ENCODE measurements around the gene NEO1.

Gene NEO1

GRCh38 chr15:73328149-73328820, 276.0 kb downstream of the NEO1 start:
- H3K36me3 ChIP-seq (ENCODE audit: control insufficient read depth, insufficient read depth, low read length, severe bottlenecking), result no peaks in the 10 kb centered on the region
- H3K27me3 ChIP-seq (replicated peaks; ENCODE audit: control insufficient read depth, insufficient read depth, low read length), result peaks cover 15% of the 10 kb centered on the region
- no peak overlapping the region for H3K9ac ChIP-seq (ENCODE audit: low read length)
- H3K4me1 ChIP-seq (ENCODE audit: control insufficient read depth, insufficient read depth, low read length), result peaks cover 4% of the 10 kb centered on the region
- DNase-seq (ENCODE audit: low read depth), result no peak
- H3K9me3 ChIP-seq (ENCODE audit: control insufficient read depth, low read length), result no peaks in the 10 kb centered on the region
- no peak overlapping the region for H3K4me3 ChIP-seq (ENCODE audit: low read length)

DNA sequence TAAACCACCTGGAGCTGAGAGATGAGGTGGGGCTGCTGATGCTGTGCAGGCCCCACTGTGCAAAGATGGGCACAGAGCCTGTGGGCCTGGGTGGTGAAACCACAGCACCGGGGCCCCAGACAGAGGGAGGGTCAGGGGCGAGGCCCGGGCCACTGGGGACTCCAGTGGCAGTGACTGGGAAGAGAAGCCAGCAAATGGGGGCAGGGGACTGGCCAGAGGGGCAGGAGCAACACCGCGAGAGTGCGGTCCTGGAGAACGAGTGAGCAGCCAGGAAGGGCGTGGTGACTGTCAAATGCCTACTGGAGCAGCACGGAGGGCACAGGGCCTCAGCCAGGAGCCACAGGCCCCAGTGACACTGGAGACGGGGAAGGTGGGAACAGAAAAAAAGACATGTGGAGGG, 276.7 kb downstream of the NEO1 start:
- Histone ChIP-seq H3K4me1 (ENCODE audit: control insufficient read depth, insufficient read depth, low read length) (peaks cover 4% of the 10 kb centered on the region), H3K36me3 (ENCODE audit: control insufficient read depth, insufficient read depth, low read length, severe bottlenecking) (no peaks in the 10 kb centered on the region), H3K9ac (ENCODE audit: low read length) (no peak overlapping the region), H3K4me3 (ENCODE audit: low read length) (no peak overlapping the region), H3K27me3 (replicated peaks; ENCODE audit: control insufficient read depth, insufficient read depth, low read length) (peaks cover 15% of the 10 kb centered on the region), H3K9me3 (ENCODE audit: control insufficient read depth, low read length) (no peaks in the 10 kb centered on the region)
- DNase-seq (ENCODE audit: low read depth), result no peak

- no peak for DNase-seq (ENCODE audit: low read depth)
- no peak overlapping the region for H3K9ac ChIP-seq (ENCODE audit: low read length)
- no peaks in the 10 kb centered on the region for H3K9me3 ChIP-seq (ENCODE audit: control insufficient read depth, low read length)
- peaks cover 4% of the 10 kb centered on the region for H3K4me1 ChIP-seq (ENCODE audit: control insufficient read depth, insufficient read depth, low read length)
- no peaks in the 10 kb centered on the region for H3K36me3 ChIP-seq (ENCODE audit: control insufficient read depth, insufficient read depth, low read length, severe bottlenecking)
- peaks cover 18% of the 10 kb centered on the region for H3K27me3 ChIP-seq (replicated peaks; ENCODE audit: control insufficient read depth, insufficient read depth, low read length)
- H3K4me3 ChIP-seq (ENCODE audit: low read length), result no peak overlapping the region
Observed at GRCh38 chr15:73329501-73330200, 277.4 kb downstream of the NEO1 start.

DNA sequence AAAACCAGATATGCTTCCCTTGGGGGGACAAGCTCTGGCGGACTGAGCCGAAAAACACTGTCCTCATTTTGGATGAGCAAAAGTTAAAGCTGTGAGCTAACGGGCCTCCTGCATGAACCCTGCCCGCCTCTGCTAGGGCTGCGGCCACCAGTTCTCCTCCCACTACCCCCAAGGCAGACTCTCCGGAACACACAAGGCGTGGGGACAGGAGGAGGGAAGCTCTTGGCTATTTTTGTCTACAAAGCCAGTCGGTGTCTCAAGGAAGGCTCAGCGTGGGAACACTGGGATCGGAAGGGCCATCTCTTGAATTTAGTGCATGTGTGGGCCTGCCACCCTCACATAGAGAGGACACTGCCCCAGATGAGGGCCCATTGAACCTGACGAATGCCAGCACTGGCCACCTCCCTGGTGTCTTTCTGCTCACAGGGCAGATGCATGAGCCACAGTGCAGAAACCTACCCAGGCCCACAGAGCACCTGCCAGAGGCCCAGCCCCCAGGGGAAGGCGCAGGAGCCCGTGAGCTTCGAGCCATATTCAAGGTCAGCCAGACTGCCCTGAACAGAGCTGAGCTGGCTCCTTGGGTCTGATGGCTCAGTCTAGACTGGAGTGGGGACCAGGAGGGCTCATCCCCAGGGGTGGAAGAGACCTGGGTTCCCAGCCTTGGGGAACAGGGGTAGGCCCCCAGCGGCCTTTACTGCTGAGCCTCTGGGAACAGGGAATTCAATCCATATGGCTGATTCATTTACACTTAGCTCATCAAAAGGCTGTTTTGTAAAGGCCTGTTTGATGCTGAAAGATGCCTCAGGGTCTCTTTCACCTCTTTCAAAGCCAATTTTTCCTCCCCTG, 278.2 kb downstream of the NEO1 start:
- no peaks in the 10 kb centered on the region for H3K9me3 ChIP-seq (ENCODE audit: control insufficient read depth, low read length)
- H3K4me3 ChIP-seq (ENCODE audit: low read length), result no peak overlapping the region
- peaks cover 4% of the 10 kb centered on the region for H3K4me1 ChIP-seq (ENCODE audit: control insufficient read depth, insufficient read depth, low read length)
- H3K9ac ChIP-seq (ENCODE audit: low read length), result no peak overlapping the region
- H3K27me3 ChIP-seq (replicated peaks; ENCODE audit: control insufficient read depth, insufficient read depth, low read length), result peaks cover 22% of the 10 kb centered on the region
- peak; percentile 20 for DNase-seq (ENCODE audit: low read depth)
- H3K36me3 ChIP-seq (ENCODE audit: control insufficient read depth, insufficient read depth, low read length, severe bottlenecking), result no peaks in the 10 kb centered on the region

GRCh38 chr15:73331501-73331900, 279.2 kb downstream of the NEO1 start:
- Histone ChIP-seq H3K27me3 (replicated peaks; ENCODE audit: control insufficient read depth, insufficient read depth, low read length) (peaks cover 20% of the 10 kb centered on the region), H3K36me3 (ENCODE audit: control insufficient read depth, insufficient read depth, low read length, severe bottlenecking) (no peaks in the 10 kb centered on the region), H3K9ac (ENCODE audit: low read length) (no peak overlapping the region), H3K4me1 (ENCODE audit: control insufficient read depth, insufficient read depth, low read length) (peaks cover 4% of the 10 kb centered on the region), H3K4me3 (ENCODE audit: low read length) (no peak overlapping the region), H3K9me3 (ENCODE audit: control insufficient read depth, low read length) (no peaks in the 10 kb centered on the region)
- DNase-seq (ENCODE audit: low read depth), result no peak

DNA sequence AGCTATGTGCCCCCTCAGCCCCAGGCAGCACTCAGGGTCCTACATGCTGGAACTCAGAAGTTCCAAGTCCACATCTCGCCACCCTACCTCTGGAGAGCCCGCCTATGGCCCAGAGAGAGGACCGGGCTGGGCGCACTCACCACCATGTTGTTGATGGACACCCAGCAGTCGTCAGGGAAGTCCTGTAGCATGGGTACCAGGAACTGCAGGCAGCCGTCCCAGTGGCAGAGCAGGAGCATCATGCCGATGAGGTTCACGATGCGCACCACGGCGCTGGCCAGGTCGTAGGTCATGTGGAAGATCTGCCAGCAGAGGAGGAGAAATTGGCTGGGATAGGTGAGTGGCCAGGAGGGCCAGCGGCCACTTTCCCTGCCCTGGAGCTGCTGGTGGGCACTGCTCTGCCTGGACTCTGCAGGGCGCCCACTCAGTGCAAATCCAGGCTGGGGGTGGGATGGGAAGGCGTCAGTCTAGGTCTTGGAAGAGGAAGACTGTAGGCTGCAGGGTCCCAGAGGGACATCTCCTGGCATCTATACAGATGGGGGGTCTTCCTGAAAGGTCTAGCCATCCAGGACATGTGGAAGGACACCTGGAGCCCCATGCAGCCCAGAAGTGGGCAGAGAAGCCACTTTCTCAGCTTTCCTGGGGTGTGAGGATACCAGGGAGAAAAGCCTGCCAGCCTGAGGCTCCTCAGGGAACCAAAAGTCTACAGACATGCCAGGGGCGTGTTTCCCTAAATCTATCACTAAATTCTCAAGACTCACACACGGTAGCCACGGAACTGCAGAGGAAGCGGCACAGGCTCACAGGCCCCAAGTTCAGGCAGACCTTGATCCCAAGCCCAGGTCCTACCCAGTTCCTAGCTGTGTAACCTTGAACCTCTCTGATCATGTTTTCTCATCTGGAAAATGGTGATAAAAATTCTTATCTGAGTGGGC, 280.0 kb downstream of the NEO1 start:
- H3K9ac ChIP-seq (ENCODE audit: low read length), result no peak overlapping the region
- H3K27me3 ChIP-seq (replicated peaks; ENCODE audit: control insufficient read depth, insufficient read depth, low read length), result peaks cover 23% of the 10 kb centered on the region
- no peak overlapping the region for H3K4me3 ChIP-seq (ENCODE audit: low read length)
- peaks cover 4% of the 10 kb centered on the region for H3K4me1 ChIP-seq (ENCODE audit: control insufficient read depth, insufficient read depth, low read length)
- H3K9me3 ChIP-seq (ENCODE audit: control insufficient read depth, low read length), result no peaks in the 10 kb centered on the region
- H3K36me3 ChIP-seq (ENCODE audit: control insufficient read depth, insufficient read depth, low read length, severe bottlenecking), result no peaks in the 10 kb centered on the region
- DNase-seq (ENCODE audit: low read depth), result no peak

DNA sequence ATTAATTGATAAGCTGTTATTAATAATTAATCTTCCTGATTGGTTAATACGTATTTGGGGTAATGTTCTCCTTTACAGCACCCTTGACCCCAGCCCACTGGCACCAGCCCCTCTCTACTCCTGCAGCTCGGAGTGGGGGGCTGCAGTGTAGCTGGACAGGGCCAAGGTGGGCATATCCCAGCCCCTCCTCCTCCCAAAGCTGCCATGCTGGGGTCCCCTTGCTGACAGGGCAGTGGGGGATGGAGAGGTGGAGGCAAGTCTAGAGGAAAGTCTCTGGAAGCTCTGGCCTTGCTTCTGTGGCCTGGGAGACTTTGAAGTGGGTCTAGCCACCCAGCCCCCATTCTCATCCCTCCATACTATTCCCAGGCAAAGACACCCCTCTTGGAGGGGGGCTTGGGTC, 280.7 kb downstream of the NEO1 start:
- H3K9ac ChIP-seq (ENCODE audit: low read length), result no peak overlapping the region
- no peaks in the 10 kb centered on the region for H3K36me3 ChIP-seq (ENCODE audit: control insufficient read depth, insufficient read depth, low read length, severe bottlenecking)
- H3K27me3 ChIP-seq (replicated peaks; ENCODE audit: control insufficient read depth, insufficient read depth, low read length), result peaks cover 26% of the 10 kb centered on the region
- H3K9me3 ChIP-seq (ENCODE audit: control insufficient read depth, low read length), result no peaks in the 10 kb centered on the region
- peaks cover 4% of the 10 kb centered on the region for H3K4me1 ChIP-seq (ENCODE audit: control insufficient read depth, insufficient read depth, low read length)
- no peak overlapping the region for H3K4me3 ChIP-seq (ENCODE audit: low read length)
- DNase-seq (ENCODE audit: low read depth), result no peak

DNA sequence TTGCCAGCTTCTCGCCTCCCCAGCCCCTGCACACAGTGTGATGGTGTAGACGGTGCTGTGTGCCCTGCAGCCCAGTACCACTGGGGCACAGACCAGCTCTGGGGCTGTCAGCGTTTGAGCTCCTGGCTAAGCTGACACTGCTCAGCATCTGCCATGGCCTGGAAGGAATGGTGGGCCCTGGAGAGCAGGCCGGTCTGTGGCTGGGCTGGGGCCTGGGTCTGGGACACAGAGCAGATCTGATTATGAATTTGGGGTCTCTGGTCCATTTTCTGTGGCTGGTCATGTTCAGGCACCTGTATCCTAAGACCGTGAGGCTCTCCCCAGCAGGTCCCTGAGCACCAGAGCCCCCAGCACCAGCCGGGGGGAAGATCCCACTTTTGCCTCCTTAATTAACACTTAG, 281.8 kb downstream of the NEO1 start:
- H3K9me3 ChIP-seq (ENCODE audit: control insufficient read depth, low read length), result no peaks in the 10 kb centered on the region
- no peak overlapping the region for H3K4me3 ChIP-seq (ENCODE audit: low read length)
- peaks cover 36% of the 10 kb centered on the region for H3K27me3 ChIP-seq (replicated peaks; ENCODE audit: control insufficient read depth, insufficient read depth, low read length)

DNA sequence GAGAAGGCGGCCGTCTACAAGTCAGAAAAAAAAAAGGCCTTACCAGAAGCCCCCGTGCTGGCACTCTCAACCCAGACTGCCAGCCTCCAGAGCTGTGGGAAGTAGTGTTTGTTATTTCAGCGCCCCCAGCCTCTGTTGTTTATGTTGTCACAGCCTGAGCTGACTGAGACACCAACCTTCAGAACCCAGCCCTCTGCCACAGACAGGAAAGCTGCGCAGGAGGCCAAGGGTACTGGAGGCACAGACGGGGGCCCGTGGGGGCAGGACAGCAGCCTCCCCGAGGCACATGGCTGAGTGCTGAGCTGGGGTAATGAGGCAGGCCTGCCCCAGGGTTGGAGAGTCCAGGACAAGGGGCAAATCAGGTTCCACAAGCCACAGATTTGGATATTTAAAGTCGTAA, 282.8 kb downstream of the NEO1 start:
- no peak for DNase-seq (ENCODE audit: low read depth)
- H3K9me3 ChIP-seq (ENCODE audit: control insufficient read depth, low read length), result no peaks in the 10 kb centered on the region
- H3K36me3 ChIP-seq (ENCODE audit: control insufficient read depth, insufficient read depth, low read length, severe bottlenecking), result no peaks in the 10 kb centered on the region
- H3K9ac ChIP-seq (ENCODE audit: low read length), result no peak overlapping the region
- H3K4me1 ChIP-seq (ENCODE audit: control insufficient read depth, insufficient read depth, low read length), result peaks cover 4% of the 10 kb centered on the region
- H3K27me3 ChIP-seq (replicated peaks; ENCODE audit: control insufficient read depth, insufficient read depth, low read length), result peaks cover 36% of the 10 kb centered on the region
- H3K4me3 ChIP-seq (ENCODE audit: low read length), result no peak overlapping the region

More for the DNA sequence above, 281.8 kb downstream of the NEO1 start:
- Histone ChIP-seq H3K36me3 (ENCODE audit: control insufficient read depth, insufficient read depth, low read length, severe bottlenecking) (no peaks in the 10 kb centered on the region), H3K9ac (ENCODE audit: low read length) (no peak overlapping the region), H3K4me1 (ENCODE audit: control insufficient read depth, insufficient read depth, low read length) (peaks cover 4% of the 10 kb centered on the region)
- DNase-seq (ENCODE audit: low read depth), result no peak

- H3K27me3 ChIP-seq (replicated peaks; ENCODE audit: control insufficient read depth, insufficient read depth, low read length), result peaks cover 36% of the 10 kb centered on the region
- no peak for DNase-seq (ENCODE audit: low read depth)
Observed at GRCh38 chr15:73335471-73335870, 283.2 kb downstream of the NEO1 start.

More at GRCh38 chr15:73335471-73335870, 283.2 kb downstream of the NEO1 start:
- Histone ChIP-seq H3K9ac (ENCODE audit: low read length) (no peak overlapping the region), H3K4me3 (ENCODE audit: low read length) (no peak overlapping the region), H3K9me3 (ENCODE audit: control insufficient read depth, low read length) (no peaks in the 10 kb centered on the region), H3K36me3 (ENCODE audit: control insufficient read depth, insufficient read depth, low read length, severe bottlenecking) (no peaks in the 10 kb centered on the region), H3K4me1 (ENCODE audit: control insufficient read depth, insufficient read depth, low read length) (peaks cover under 1% of the 10 kb centered on the region)
